Measurements from ENCODE around the gene PPP2R2B. TPM values are rescaled to one million over a fixed set of nuclear protein-coding genes. Genes with fewer than 3 reads are reported as not detected.

PPP2R2B gene
- total RNA-seq, 1 experiment from 2014 or later: 20.3 TPM

GRCh38 chr5:146706321-146706972 is 172.1 kb downstream of the PPP2R2B start (continued):
- no peak for TF ChIP-seq AR (CRISPR knock-in tag; IDR thresholded peaks at IDR 0.05)
- no peak for TF ChIP-seq ETV6 (CRISPR knock-in tag; IDR thresholded peaks at IDR 0.05)
- TF ChIP-seq, protein P1, sequence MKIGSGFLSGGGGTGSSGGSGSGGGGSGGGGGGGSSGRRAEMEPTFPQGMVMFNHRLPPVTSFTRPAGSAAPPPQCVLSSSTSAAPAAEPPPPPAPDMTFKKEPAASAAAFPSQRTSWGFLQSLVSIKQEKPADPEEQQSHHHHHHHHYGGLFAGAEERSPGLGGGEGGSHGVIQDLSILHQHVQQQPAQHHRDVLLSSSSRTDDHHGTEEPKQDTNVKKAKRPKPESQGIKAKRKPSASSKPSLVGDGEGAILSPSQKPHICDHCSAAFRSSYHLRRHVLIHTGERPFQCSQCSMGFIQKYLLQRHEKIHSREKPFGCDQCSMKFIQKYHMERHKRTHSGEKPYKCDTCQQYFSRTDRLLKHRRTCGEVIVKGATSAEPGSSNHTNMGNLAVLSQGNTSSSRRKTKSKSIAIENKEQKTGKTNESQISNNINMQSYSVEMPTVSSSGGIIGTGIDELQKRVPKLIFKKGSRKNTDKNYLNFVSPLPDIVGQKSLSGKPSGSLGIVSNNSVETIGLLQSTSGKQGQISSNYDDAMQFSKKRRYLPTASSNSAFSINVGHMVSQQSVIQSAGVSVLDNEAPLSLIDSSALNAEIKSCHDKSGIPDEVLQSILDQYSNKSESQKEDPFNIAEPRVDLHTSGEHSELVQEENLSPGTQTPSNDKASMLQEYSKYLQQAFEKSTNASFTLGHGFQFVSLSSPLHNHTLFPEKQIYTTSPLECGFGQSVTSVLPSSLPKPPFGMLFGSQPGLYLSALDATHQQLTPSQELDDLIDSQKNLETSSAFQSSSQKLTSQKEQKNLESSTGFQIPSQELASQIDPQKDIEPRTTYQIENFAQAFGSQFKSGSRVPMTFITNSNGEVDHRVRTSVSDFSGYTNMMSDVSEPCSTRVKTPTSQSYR (CRISPR knock-in tag; IDR thresholded peaks at IDR 0.05): no peak

DNA sequence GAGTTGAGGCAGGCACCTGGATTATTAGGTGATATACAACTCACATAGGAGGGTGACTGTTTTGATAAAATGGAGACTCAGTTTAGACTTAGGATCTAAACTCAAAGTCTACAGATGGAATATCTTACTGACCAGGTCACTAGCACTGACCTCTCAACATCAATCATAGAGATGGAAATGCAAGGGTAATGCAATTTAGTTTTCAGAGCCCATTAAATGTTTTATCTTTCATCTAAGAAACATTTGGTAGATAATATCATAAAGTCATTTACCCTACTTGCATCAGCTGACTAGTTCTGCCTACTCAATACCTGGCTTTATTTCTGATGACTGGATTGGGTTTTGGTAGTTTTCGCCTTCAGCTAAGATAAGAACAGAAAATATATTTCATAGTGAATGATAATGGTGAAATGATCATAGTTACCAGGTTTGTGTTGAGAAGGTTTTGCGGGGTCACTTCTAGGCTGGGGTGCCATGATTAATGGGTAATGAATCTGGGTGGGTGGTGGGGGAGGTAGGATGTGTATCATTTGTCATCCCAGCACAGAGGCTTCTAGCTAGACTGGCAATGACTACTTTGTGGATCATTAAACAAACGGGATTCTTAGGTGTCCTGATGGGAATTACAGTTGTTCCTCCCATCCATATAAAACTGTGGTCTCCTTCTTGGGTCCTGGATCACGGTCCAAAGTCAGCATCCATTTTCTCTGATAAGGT is 173.4 kb downstream of the PPP2R2B start:
- Mint-ChIP-seq H3K4me1 (peaks cover 19% of the 10 kb centered on the region), H3K9me3 (peaks cover 10% of the 10 kb centered on the region), H3K27me3 (ENCODE audit: low read depth) (no peaks in the 10 kb centered on the region), H3K27ac (no peak overlapping the region), H3K36me3 (peaks cover 4% of the 10 kb centered on the region; the same call in 1 of the 2 replicates), H3K4me3 (no peak overlapping the region)
- POLR2A ChIA-PET: no interaction called here
- DNase-seq (ENCODE audit: low spot score): no peak
- no peak for TF ChIP-seq CDX4 (CRISPR knock-in tag; IDR thresholded peaks at IDR 0.05; ENCODE audit: borderline replicate concordance)
- TF ChIP-seq, protein P2, sequence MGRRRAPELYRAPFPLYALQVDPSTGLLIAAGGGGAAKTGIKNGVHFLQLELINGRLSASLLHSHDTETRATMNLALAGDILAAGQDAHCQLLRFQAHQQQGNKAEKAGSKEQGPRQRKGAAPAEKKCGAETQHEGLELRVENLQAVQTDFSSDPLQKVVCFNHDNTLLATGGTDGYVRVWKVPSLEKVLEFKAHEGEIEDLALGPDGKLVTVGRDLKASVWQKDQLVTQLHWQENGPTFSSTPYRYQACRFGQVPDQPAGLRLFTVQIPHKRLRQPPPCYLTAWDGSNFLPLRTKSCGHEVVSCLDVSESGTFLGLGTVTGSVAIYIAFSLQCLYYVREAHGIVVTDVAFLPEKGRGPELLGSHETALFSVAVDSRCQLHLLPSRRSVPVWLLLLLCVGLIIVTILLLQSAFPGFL (CRISPR knock-in tag; IDR thresholded peaks at IDR 0.05; ENCODE audit: borderline replicate concordance): no peak
- ATAC-seq: no peak
- CTCF ChIA-PET: interaction anchor here (0.7 to 2.4 kb wide), 2 partner anchors 40 to 242 kb away, joined by 3 to 15 read pairs; no protein-coding TSS in a partner anchor

DNA sequence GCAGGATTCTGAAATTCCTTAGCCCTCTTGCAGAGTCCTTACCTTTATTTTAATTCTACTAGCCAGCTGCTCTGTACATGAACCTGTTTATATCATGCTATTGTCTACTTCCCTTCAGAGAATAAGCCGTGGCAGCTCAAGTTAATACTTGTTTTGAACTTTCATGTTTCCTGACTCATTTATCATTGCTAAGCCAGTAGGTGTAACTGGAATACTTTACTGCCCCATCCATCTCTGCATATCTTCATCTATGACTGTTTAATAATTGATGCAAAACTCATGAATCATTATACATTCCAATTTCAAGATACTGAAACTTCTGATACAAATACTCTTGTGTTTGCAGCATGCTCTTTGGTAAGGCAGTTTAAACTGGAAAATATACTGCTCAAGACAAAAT is 174.7 kb downstream of the PPP2R2B start:
- no peak for ATAC-seq
- H3K4me3 Mint-ChIP-seq: no peak overlapping the region
- DNase-seq (ENCODE audit: low spot score): no peak
- H3K27ac Mint-ChIP-seq: no peak overlapping the region
- H3K36me3 Mint-ChIP-seq: peaks cover 4% of the 10 kb centered on the region; the same call in 1 of the 2 replicates
- peaks cover 30% of the 10 kb centered on the region for H3K4me1 Mint-ChIP-seq
- peaks cover 10% of the 10 kb centered on the region for H3K9me3 Mint-ChIP-seq
- H3K27me3 Mint-ChIP-seq (ENCODE audit: low read depth): no peaks in the 10 kb centered on the region
- ChIA-PET POLR2A (no interaction called here), CTCF (no interaction called here)
- TF ChIP-seq STAT6 (CRISPR knock-in tag; conservative IDR thresholded peaks at IDR 0.05; ENCODE audit: low read depth) (no peak), NR2C2 (CRISPR knock-in tag; IDR thresholded peaks at IDR 0.05) (no peak), NFYB (CRISPR knock-in tag; conservative IDR thresholded peaks at IDR 0.05; ENCODE audit: low read depth) (no peak), TP53 (CRISPR knock-in tag; IDR thresholded peaks at IDR 0.05) (no peak), CBFB (CRISPR knock-in tag; IDR thresholded peaks at IDR 0.05; ENCODE audit: low read depth) (no peak), ZNF232 (CRISPR knock-in tag; IDR thresholded peaks at IDR 0.05) (no peak), GRHL2 (CRISPR knock-in tag; IDR thresholded peaks at IDR 0.05; ENCODE audit: insufficient replicate concordance, severe bottlenecking) (no peak), HMGA2 (CRISPR knock-in tag; IDR thresholded peaks at IDR 0.05) (no peak), AR (CRISPR knock-in tag; IDR thresholded peaks at IDR 0.05) (no peak)
- TF ChIP-seq, protein P3, sequence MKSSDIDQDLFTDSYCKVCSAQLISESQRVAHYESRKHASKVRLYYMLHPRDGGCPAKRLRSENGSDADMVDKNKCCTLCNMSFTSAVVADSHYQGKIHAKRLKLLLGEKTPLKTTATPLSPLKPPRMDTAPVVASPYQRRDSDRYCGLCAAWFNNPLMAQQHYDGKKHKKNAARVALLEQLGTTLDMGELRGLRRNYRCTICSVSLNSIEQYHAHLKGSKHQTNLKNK (CRISPR knock-in tag; IDR thresholded peaks at IDR 0.05): no peak
